ENCODE data around the gene SFTPB.

DNA sequence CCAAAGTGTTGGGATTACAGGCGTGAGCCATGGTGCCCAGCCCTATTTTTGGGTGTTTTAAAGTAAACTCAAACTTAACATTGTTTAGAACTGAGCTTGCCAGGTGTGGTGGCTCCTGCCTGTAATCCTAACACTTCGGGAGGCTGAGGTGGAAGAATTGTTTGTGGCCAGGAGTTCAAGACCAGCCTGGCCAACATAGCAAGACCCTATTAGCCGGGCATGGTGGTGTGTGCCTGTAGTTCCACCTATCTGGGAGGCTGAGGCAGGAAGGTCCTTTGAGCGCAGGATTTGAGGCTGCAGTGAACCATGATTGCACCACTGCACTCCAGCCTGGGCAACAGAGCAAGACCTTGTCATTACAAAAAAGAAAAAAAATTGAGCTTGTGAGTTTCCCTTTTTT lies 17.5 kb downstream of the SFTPB start:
- TF ChIP-seq POLR2A (IDR thresholded peaks at IDR 0.05) (no peak), POLR2AphosphoS5 (IDR thresholded peaks at IDR 0.05) (no peak)
- TF ChIP-seq, protein P1, sequence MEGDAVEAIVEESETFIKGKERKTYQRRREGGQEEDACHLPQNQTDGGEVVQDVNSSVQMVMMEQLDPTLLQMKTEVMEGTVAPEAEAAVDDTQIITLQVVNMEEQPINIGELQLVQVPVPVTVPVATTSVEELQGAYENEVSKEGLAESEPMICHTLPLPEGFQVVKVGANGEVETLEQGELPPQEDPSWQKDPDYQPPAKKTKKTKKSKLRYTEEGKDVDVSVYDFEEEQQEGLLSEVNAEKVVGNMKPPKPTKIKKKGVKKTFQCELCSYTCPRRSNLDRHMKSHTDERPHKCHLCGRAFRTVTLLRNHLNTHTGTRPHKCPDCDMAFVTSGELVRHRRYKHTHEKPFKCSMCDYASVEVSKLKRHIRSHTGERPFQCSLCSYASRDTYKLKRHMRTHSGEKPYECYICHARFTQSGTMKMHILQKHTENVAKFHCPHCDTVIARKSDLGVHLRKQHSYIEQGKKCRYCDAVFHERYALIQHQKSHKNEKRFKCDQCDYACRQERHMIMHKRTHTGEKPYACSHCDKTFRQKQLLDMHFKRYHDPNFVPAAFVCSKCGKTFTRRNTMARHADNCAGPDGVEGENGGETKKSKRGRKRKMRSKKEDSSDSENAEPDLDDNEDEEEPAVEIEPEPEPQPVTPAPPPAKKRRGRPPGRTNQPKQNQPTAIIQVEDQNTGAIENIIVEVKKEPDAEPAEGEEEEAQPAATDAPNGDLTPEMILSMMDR (IDR thresholded peaks at IDR 0.05): no peak
